Kidney epithelial cell (primary cell): ENCODE data around the gene KIF5B. TPM values are rescaled to one million over a fixed set of nuclear protein-coding genes. Genes with fewer than 3 reads are reported as not detected.
"Not testable (repeated sequence)": the region's sequence is repeated elsewhere in the genome, so short reads cannot be mapped to it uniquely, and the experiment has no call there.

Source experiments
- DNase-seq: peaks from one replicate; pipeline ENCODE4 v3.0.0-alpha.2; 2010; ENCODE audit warnings: low read depth
- H3K27me3 ChIP-seq: 2 replicates; pipeline ENCODE4 v1.6.0; 2011; ENCODE audit warnings: low read length; ENCODE audit not compliant: control insufficient read depth, insufficient read depth
- H3K36me3 ChIP-seq: 2 replicates; pipeline ENCODE4 v1.5.1; 2011; ENCODE audit warnings: low read length; ENCODE audit not compliant: control insufficient read depth, insufficient read depth
- H3K4me3 ChIP-seq: 2 replicates; pipeline ENCODE4 v1.5.1; 2011; ENCODE audit warnings: low read depth, mild to moderate bottlenecking, control low read depth, low read length
- total RNA-seq: library from RNA; depleted of rRNA; stranded (reverse); fragments of >200 nt; gene quantifications from 2 replicates; pipeline ENCODE4 v1.2.3, GENCODE V29; 2015
- TF ChIP-seq, protein P1 (sequence below): IDR thresholded peaks from 2 replicates; pipeline ENCODE4 v1.5.1; 2011; ENCODE audit warnings: mild to moderate bottlenecking, moderate library complexity, low read length, control low read depth, inconsistent platforms; ENCODE audit not compliant: insufficient read depth, poor library complexity, severe bottlenecking

KIF5B gene
- total RNA-seq, 1 donor from 2014 or later = 147 TPM

DNA sequence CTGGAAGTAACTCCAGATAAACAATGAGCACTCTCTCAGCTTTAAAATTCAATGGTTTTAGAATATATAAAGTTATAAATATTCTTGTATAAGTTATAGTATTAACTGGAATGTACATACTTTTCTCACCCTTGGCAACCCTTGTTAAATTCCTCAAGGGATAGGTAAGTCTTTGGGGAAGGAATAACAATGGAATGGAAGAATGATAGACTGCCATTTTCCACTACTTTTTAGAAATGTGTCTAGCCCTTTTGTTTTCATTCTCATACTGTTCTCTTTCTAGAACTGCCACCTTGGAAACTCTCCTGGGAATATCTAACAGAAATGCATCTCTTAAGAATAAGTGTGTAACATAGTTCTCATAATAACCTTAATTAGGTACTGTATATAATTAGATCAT is 8.3 kb downstream of the KIF5B start:
- TF ChIP-seq, protein P1, sequence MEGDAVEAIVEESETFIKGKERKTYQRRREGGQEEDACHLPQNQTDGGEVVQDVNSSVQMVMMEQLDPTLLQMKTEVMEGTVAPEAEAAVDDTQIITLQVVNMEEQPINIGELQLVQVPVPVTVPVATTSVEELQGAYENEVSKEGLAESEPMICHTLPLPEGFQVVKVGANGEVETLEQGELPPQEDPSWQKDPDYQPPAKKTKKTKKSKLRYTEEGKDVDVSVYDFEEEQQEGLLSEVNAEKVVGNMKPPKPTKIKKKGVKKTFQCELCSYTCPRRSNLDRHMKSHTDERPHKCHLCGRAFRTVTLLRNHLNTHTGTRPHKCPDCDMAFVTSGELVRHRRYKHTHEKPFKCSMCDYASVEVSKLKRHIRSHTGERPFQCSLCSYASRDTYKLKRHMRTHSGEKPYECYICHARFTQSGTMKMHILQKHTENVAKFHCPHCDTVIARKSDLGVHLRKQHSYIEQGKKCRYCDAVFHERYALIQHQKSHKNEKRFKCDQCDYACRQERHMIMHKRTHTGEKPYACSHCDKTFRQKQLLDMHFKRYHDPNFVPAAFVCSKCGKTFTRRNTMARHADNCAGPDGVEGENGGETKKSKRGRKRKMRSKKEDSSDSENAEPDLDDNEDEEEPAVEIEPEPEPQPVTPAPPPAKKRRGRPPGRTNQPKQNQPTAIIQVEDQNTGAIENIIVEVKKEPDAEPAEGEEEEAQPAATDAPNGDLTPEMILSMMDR = no peak
- DNase-seq = no peak
- Histone ChIP-seq H3K36me3 (no peaks in the 10 kb centered on the region), H3K4me3 (no peak overlapping the region), H3K27me3 (no peaks in the 10 kb centered on the region)

DNA sequence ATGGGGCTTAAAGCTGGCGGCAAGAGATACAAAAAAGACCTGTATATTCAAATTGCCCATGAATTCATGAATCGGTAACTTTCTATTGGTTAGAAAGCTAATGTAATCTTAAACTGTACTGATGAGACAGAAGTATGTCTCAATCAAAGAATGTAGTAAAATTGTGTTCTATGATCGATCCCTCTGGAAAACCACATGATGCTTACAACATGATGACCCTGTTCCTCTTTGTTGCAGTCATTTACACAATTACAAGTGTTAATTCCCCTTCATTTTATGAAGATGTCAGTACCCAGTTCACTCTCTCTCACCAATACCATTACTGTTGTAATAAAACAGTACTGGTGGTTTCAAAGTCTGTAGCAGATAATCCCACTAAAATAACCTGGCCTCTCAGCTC is 10.1 kb downstream of the KIF5B start:
- TF ChIP-seq, protein P1 = no peak
- Histone ChIP-seq H3K36me3 (no peaks in the 10 kb centered on the region), H3K27me3 (no peaks in the 10 kb centered on the region), H3K4me3 (no peak overlapping the region)
- DNase-seq = no peak

DNA sequence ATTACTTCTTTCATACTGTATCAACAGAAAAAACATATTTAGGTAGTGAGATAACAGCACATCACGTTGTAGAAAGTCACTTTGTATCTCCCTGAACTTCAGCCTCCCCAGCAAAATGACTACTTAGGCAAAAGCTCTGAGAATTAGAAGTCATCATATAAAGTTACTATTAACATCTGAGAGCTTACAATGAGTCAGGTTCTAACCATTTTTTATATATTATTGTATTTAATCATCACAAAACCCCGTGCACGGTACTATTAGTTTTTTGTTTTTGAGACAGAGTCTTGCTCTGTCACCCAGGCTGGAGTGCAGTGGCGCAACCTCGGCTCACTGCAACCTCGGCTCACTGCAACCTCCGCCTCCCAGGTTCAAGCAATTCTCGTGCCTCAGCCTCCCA is 13.5 kb downstream of the KIF5B start:
- not testable (repeated sequence) for H3K4me3 ChIP-seq, DNase-seq

DNA sequence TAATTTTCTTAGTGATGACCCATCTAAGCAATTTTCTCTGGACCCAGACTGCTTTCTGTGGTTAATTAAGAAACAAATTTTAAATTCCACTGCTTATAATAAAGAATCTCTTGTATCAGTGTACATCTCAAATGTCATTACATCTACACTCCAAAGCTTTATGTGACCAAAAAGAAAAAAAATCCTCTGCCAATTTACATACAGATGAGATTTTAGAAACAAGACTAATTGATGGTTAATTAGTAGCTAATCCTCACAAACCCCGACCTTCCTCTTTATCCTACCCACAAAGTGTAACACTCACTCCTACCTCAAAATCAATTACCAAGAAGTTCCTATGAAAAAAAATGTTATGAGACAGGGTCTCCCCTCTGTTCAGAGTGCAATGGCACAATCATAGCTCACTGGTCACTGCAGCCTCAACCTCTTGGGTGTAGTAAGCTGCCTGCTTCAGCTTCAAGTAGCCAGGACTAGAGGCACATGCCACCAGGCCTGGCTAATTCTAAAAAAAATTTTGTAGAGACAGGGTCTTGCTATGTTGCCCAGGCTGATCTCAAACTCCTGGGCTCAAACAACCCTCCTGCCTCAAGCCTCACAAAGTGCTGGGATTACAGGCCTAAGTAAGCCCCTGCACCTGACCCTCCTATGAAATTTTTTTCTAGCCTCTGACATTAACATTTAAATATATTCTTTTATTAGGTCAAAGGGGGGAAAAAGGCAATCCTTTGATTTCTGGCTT is 14.8 kb downstream of the KIF5B start:
- TF ChIP-seq, protein P1 = no peak
- H3K4me3 ChIP-seq = no peak overlapping the region
- DNase-seq = no peak
- no peaks in the 10 kb centered on the region for H3K27me3 ChIP-seq
- no peaks in the 10 kb centered on the region for H3K36me3 ChIP-seq

More for the DNA sequence above, 13.5 kb downstream of the KIF5B start:
- H3K27me3 ChIP-seq, H3K36me3 ChIP-seq: not testable (repeated sequence)

DNA sequence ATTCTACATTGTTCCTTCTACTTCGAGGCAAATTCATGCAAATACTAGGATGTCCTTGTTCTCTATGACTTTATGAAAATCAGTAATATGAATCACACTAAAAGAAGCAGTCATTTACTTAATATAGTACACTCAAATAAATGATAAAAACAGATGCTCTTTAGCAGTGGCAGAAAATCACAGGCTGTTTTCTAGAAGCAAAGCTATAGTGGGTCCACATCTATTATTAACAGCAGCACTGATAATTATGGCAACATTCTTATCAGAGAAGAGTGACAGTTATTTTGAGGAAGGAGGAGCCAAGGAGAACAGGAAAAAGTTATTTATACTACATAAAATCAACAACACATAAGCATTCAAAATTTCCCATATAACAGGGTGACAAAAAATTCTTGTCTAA is 16.5 kb downstream of the KIF5B start:
- DNase-seq = no peak
- TF ChIP-seq, protein P1 = no peak
- Histone ChIP-seq H3K36me3 (no peaks in the 10 kb centered on the region), H3K27me3 (no peaks in the 10 kb centered on the region), H3K4me3 (no peak overlapping the region)

DNA sequence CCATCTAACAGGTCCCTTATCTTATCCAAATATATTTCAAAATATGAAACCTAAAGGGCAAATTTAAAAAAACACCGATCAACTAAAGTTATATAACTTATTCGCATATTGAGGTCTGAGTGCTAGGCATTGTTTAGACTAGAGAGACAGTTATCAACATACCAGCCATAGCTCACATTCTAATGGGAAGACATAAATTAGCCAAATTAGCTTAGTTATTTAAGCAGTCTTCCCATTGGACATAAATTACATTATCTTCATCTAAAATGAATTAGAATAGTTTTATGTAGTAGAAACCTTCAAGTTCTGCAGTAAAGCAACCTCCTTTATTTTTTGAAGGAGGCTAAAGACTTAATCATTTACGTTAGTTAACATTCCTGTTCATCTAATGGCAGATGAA is 17.4 kb downstream of the KIF5B start:
- DNase-seq = no peak
- Histone ChIP-seq H3K27me3 (no peaks in the 10 kb centered on the region), H3K4me3 (no peak overlapping the region), H3K36me3 (no peaks in the 10 kb centered on the region)
- TF ChIP-seq, protein P1 = no peak
